ENCODE data around the gene KRT76.

Gene KRT76

GRCh38 chr12:52800259-52800917 is 23.2 kb upstream of the KRT76 start:
- TF ChIP-seq CTCF (IDR thresholded peaks at IDR 0.05; ENCODE audit: extremely low read depth, missing control alignments): no peak

DNA sequence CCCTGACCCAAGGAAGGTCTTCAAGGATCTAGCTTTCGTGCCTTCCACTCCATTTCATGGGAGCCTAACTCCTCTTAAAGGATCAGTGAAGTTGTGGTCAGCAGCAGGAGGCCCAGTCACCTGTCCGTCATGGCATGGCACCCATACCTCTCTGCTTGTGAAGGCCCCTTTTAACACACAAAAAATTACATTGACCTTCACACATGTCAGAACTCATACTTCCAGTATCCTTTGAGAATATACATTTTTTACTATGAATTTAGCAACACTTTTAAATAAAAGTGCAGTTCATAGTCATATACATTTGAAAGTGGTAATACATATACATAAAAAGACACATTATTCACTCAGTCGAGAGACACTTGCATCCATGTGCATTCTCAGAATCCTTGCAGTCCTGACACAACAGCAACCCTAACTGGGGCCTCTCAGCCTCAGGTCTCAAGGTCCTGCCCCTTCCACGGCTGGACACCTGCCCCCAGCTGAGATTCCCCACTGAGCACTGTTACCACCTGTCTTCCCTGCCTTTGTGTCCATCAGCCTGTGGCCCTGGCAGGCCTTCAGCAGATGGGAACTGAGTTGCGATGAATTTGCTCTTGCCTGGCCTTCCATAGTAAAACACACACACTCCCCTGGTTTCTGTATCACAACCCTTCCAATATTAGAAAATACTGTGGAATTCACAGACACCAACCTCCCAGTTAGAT is 22.5 kb upstream of the KRT76 start:
- no peak for TF ChIP-seq CTCF (IDR thresholded peaks at IDR 0.05; ENCODE audit: extremely low read depth, missing control alignments)
- DNase-seq (ENCODE audit: low spot score): no peak

More at GRCh38 chr12:52800259-52800917, 23.2 kb upstream of the KRT76 start:
- DNase-seq (ENCODE audit: low spot score): no peak

GRCh38 chr12:52798671-52799504 is 21.7 kb upstream of the KRT76 start:
- DNase-seq (ENCODE audit: low spot score): no peak
- no peak for TF ChIP-seq CTCF (IDR thresholded peaks at IDR 0.05; ENCODE audit: extremely low read depth, missing control alignments)

GRCh38 chr12:52798003-52798670 is 21.0 kb upstream of the KRT76 start:
- TF ChIP-seq CTCF (IDR thresholded peaks at IDR 0.05; ENCODE audit: extremely low read depth, missing control alignments): no peak
- no peak for DNase-seq (ENCODE audit: low spot score)

DNA sequence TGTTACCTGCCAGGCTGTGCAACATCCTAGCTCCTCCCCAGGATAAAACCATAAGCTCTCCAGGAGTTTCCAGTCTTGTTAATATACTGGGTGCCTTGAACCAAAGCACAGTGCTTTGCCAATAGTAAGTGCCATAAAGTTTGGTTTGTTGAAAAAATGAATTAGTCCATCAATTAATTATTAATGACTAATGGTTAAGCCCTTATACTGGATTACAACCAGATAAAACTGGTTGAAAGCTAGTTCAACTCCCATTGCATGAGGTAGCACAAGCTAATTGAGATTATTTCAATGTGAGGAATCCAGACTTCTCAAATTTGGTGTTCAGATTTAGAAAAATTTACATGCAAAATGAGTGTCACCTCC is 20.4 kb upstream of the KRT76 start:
- no peak for DNase-seq (ENCODE audit: low spot score)
- no peak for TF ChIP-seq CTCF (IDR thresholded peaks at IDR 0.05; ENCODE audit: extremely low read depth, missing control alignments)

DNA sequence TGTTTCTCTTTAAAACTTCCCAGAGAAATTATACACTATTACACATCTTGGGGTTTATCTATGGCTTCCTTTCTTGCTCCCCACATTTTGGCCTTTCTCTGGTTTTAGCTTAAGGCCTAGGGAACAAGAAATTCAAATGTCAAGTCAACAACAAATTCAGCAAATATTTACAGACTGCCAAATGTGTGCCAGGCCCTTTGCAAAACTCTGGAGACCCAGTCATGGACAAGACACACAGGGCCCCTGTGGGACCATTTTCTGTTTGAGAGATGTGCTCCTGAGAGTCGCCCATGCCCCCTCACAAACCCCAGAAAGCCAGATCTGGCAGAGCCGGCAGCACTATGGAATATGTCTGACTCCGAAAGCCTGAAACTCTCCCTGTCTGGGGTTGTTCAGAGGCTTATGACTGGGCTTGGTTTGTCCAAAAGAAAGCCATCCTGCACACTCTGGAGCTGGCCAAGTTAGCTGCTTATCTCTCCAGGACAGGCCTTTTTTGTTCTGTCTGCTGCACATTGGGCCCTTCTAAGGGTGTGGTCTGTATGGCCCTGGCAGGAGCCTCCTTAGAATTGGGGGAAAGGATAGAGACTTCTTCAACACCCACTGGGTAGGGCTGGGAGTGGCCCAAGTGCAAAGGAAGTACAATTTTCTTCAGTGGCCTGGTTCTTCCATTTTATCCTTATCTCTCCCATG is 19.8 kb upstream of the KRT76 start:
- TF ChIP-seq CTCF (IDR thresholded peaks at IDR 0.05; ENCODE audit: extremely low read depth, missing control alignments): no peak
- DNase-seq (ENCODE audit: low spot score): no peak
